ENCODE data around the gene KPRP.

The KPRP gene

GRCh38 chr1:152776361-152776760 is 18.5 kb downstream of the KPRP start:
- Histone ChIP-seq H3K4me3 (ENCODE audit: low read length) (no peak overlapping the region), H3K9me3 (ENCODE audit: control insufficient read depth, low read depth, low read length) (peaks cover 60% of the 10 kb centered on the region), H3K4me1 (ENCODE audit: control insufficient read depth, low read depth, low read length) (no peaks in the 10 kb centered on the region), H3K36me3 (ENCODE audit: control insufficient read depth, low read depth, low read length) (no peaks in the 10 kb centered on the region), H3K27ac (ENCODE audit: low read length) (no peak overlapping the region), H3K27me3 (ENCODE audit: control insufficient read depth, insufficient read depth, low read length) (no peaks in the 10 kb centered on the region), H3K9ac (ENCODE audit: low read length) (no peak overlapping the region)

- no peaks in the 10 kb centered on the region for H3K27me3 ChIP-seq (ENCODE audit: control insufficient read depth, insufficient read depth, low read length)
- no peak overlapping the region for H3K4me3 ChIP-seq (ENCODE audit: low read length)
- no peaks in the 10 kb centered on the region for H3K36me3 ChIP-seq (ENCODE audit: control insufficient read depth, low read depth, low read length)
- H3K9ac ChIP-seq (ENCODE audit: low read length) = no peak overlapping the region
- H3K4me1 ChIP-seq (ENCODE audit: control insufficient read depth, low read depth, low read length) = no peaks in the 10 kb centered on the region
- peaks cover 63% of the 10 kb centered on the region for H3K9me3 ChIP-seq (ENCODE audit: control insufficient read depth, low read depth, low read length)
- no peak overlapping the region for H3K27ac ChIP-seq (ENCODE audit: low read length)
Measured at GRCh38 chr1:152777510-152778137, 19.8 kb downstream of the KPRP start.

DNA sequence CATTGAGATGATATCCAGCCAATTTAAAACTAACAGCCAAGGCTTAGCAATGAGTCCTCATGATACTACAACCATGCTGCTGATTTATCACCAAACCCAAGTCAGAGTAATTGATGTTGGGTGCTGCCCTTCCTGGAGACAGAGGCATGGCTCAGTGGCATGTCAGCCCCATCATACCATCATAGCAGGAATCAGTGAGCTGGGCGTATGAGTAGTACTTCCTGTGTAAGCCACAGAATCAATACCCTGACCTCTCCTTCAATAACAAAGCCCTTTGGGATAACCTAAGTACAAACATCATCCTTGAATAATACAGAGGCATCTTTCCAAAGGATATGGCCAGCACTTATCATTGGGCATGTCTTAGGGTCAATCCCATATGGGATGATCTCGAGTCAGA is 25.3 kb downstream of the KPRP start:
- Histone ChIP-seq H3K9ac (ENCODE audit: low read length) (no peak overlapping the region), H3K4me3 (ENCODE audit: low read length) (no peak overlapping the region), H3K27ac (ENCODE audit: low read length) (no peak overlapping the region), H3K4me1 (ENCODE audit: control insufficient read depth, low read depth, low read length) (no peaks in the 10 kb centered on the region), H3K27me3 (ENCODE audit: control insufficient read depth, insufficient read depth, low read length) (no peaks in the 10 kb centered on the region), H3K36me3 (ENCODE audit: control insufficient read depth, low read depth, low read length) (no peaks in the 10 kb centered on the region), H3K9me3 (ENCODE audit: control insufficient read depth, low read depth, low read length) (peaks cover 64% of the 10 kb centered on the region)

GRCh38 chr1:152786077-152786476 is 28.3 kb downstream of the KPRP start, which contains the start of gene LCE1E:
TSS of gene LCE1E (plus strand) at chr1:152786257. CDS start at chr1:152787300, 1,043 bp downstream.
- Histone ChIP-seq H3K27me3 (ENCODE audit: control insufficient read depth, insufficient read depth, low read length) (no peaks in the 10 kb centered on the region), H3K9me3 (ENCODE audit: control insufficient read depth, low read depth, low read length) (peaks cover 61% of the 10 kb centered on the region), H3K9ac (ENCODE audit: low read length) (no peak within 1 kb of the TSS), H3K4me1 (ENCODE audit: control insufficient read depth, low read depth, low read length) (no peaks in the 10 kb centered on the region), H3K4me3 (ENCODE audit: low read length) (no peak within 1 kb of the TSS), H3K36me3 (ENCODE audit: control insufficient read depth, low read depth, low read length) (no peaks in the 10 kb centered on the region), H3K27ac (ENCODE audit: low read length) (no peak within 1 kb of the TSS)

GRCh38 chr1:152795686-152796085 is 37.9 kb downstream of the KPRP start:
- peaks cover 69% of the 10 kb centered on the region for H3K9me3 ChIP-seq (ENCODE audit: control insufficient read depth, low read depth, low read length)
- H3K27ac ChIP-seq (ENCODE audit: low read length) = no peak overlapping the region
- H3K36me3 ChIP-seq (ENCODE audit: control insufficient read depth, low read depth, low read length) = no peaks in the 10 kb centered on the region

GRCh38 chr1:152796421-152796820 is 38.6 kb downstream of the KPRP start, which contains the start of gene LCE1D:
TSS of gene LCE1D (plus strand) at chr1:152796721. CDS start at chr1:152797795, 1,074 bp downstream.
- Histone ChIP-seq H3K9ac (ENCODE audit: low read length) (no peak within 1 kb of the TSS), H3K36me3 (ENCODE audit: control insufficient read depth, low read depth, low read length) (no peaks in the 10 kb centered on the region), H3K27me3 (ENCODE audit: control insufficient read depth, insufficient read depth, low read length) (no peaks in the 10 kb centered on the region), H3K27ac (ENCODE audit: low read length) (no peak within 1 kb of the TSS), H3K4me3 (ENCODE audit: low read length) (no peak within 1 kb of the TSS), H3K4me1 (ENCODE audit: control insufficient read depth, low read depth, low read length) (no peaks in the 10 kb centered on the region), H3K9me3 (ENCODE audit: control insufficient read depth, low read depth, low read length) (peaks cover 71% of the 10 kb centered on the region)

More at GRCh38 chr1:152795686-152796085, 37.9 kb downstream of the KPRP start:
- Histone ChIP-seq H3K9ac (ENCODE audit: low read length) (no peak overlapping the region), H3K4me3 (ENCODE audit: low read length) (no peak overlapping the region), H3K4me1 (ENCODE audit: control insufficient read depth, low read depth, low read length) (no peaks in the 10 kb centered on the region), H3K27me3 (ENCODE audit: control insufficient read depth, insufficient read depth, low read length) (no peaks in the 10 kb centered on the region)

GRCh38 chr1:152801333-152801732 is 43.5 kb downstream of the KPRP start:
- Histone ChIP-seq H3K4me3 (ENCODE audit: low read length) (no peak overlapping the region), H3K4me1 (ENCODE audit: control insufficient read depth, low read depth, low read length) (no peaks in the 10 kb centered on the region), H3K36me3 (ENCODE audit: control insufficient read depth, low read depth, low read length) (no peaks in the 10 kb centered on the region), H3K27me3 (ENCODE audit: control insufficient read depth, insufficient read depth, low read length) (no peaks in the 10 kb centered on the region), H3K27ac (ENCODE audit: low read length) (no peak overlapping the region), H3K9me3 (ENCODE audit: control insufficient read depth, low read depth, low read length) (peaks cover 75% of the 10 kb centered on the region), H3K9ac (ENCODE audit: low read length) (no peak overlapping the region)

DNA sequence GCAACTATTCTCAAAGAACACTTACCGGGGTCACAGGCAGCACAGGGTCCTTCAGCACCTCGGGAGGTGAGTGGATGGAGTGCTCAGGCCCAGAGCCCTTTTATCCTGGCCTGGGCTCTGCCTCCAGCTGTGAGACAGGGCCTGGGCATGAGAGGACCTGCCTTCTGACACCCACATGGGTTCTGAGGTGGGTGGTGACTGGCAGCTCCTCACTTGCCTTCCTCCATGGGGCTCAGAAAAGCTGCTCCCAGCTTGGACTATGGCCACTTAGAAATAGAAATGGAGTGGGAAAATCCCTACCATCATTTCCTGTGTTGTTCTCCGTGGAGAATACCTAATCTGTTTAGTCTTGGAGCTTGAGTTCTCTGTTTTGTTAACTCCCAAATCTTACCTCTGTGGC is 48.8 kb downstream of the KPRP start, which contains the start of gene LCE1C:
TSS of gene LCE1C (minus strand) at position 76 of the 400 bp plus-strand sequence. CDS start 1,173 bp downstream, outside the sequence.
- Histone ChIP-seq H3K27me3 (ENCODE audit: control insufficient read depth, insufficient read depth, low read length) (no peaks in the 10 kb centered on the region), H3K4me3 (ENCODE audit: low read length) (no peak within 1 kb of the TSS), H3K9ac (ENCODE audit: low read length) (no peak within 1 kb of the TSS), H3K27ac (ENCODE audit: low read length) (no peak within 1 kb of the TSS), H3K4me1 (ENCODE audit: control insufficient read depth, low read depth, low read length) (no peaks in the 10 kb centered on the region), H3K36me3 (ENCODE audit: control insufficient read depth, low read depth, low read length) (no peaks in the 10 kb centered on the region), H3K9me3 (ENCODE audit: control insufficient read depth, low read depth, low read length) (peaks cover 78% of the 10 kb centered on the region)

DNA sequence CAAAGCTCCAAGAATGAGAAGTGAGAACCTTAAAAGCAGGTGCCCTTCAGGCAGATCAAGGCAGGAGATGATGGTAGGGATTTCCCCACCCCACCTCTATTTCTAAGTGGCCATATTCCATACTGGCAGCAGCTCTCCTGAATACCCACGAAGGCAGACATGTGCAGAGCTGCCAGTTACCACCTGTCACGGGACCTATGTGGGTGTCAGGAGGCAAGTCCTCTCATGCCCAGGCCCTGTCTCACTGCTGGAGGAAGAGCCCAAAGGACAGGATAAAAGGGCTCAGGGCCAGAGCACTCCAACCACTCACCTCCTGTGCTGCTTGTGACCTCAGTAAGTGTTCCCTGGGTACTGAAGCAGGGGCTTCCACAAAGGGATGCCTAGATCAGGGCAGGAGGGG is 53.2 kb downstream of the KPRP start:
- H3K27me3 ChIP-seq (ENCODE audit: control insufficient read depth, insufficient read depth, low read length) = no peaks in the 10 kb centered on the region
- no peak overlapping the region for H3K9ac ChIP-seq (ENCODE audit: low read length)
- H3K27ac ChIP-seq (ENCODE audit: low read length) = no peak overlapping the region
- no peaks in the 10 kb centered on the region for H3K36me3 ChIP-seq (ENCODE audit: control insufficient read depth, low read depth, low read length)
- no peak overlapping the region for H3K4me3 ChIP-seq (ENCODE audit: low read length)
- peaks cover 80% of the 10 kb centered on the region for H3K9me3 ChIP-seq (ENCODE audit: control insufficient read depth, low read depth, low read length)
- H3K4me1 ChIP-seq (ENCODE audit: control insufficient read depth, low read depth, low read length) = no peaks in the 10 kb centered on the region
